H9 (cell line): Measurements from ENCODE around the gene CCN5. TPM values are rescaled to one million over a fixed set of nuclear protein-coding genes. Genes with fewer than 3 reads are reported as not detected.

Source experiments
- DNase-seq: peaks from one replicate; pipeline ENCODE4 v3.0.0-alpha.2; 2017
- H2AFZ ChIP-seq: one replicate; pipeline ENCODE4 v1.6.1; 2013; ENCODE audit warnings: mild to moderate bottlenecking, low read length, control low read depth, moderate library complexity
- H2AK5ac ChIP-seq: 2 replicates; pipeline ENCODE4 v1.6.1; 2013; ENCODE audit warnings: low read length, control low read depth, mixed read lengths; ENCODE audit not compliant: insufficient read length
- H2BK120ac ChIP-seq: one replicate; pipeline ENCODE4 v1.6.1; 2013; ENCODE audit warnings: low read depth, mild to moderate bottlenecking, low read length, control low read depth, inconsistent platforms; ENCODE audit not compliant: poor library complexity, severe bottlenecking
- H2BK12ac ChIP-seq: 2 replicates; pipeline ENCODE4 v1.6.1; 2013; ENCODE audit warnings: low read length, control low read depth, mixed read lengths, low read depth; ENCODE audit not compliant: insufficient read length
- H2BK15ac ChIP-seq: 2 replicates; pipeline ENCODE4 v1.6.1; 2013; ENCODE audit warnings: low read depth, low read length, control low read depth
- H2BK20ac ChIP-seq: one replicate; pipeline ENCODE4 v1.6.1; 2013; ENCODE audit warnings: low read depth, mild to moderate bottlenecking, low read length, control low read depth, inconsistent platforms; ENCODE audit not compliant: poor library complexity, severe bottlenecking
- H2BK5ac ChIP-seq: 2 replicates; pipeline ENCODE4 v1.6.1; 2013; ENCODE audit warnings: low read length, control low read depth, mixed read lengths; ENCODE audit not compliant: insufficient read length
- H3K14ac ChIP-seq: 2 replicates; pipeline ENCODE4 v1.6.1; 2013; ENCODE audit warnings: low read length, control low read depth; ENCODE audit not compliant: insufficient read depth
- H3K18ac ChIP-seq: 2 replicates; pipeline ENCODE4 v1.6.1; 2013; ENCODE audit warnings: low read depth, mild to moderate bottlenecking, mixed read lengths, low read length, control low read depth; ENCODE audit not compliant: insufficient read length
- H3K23ac ChIP-seq: 2 replicates; pipeline ENCODE4 v1.6.1; 2013; ENCODE audit warnings: low read length, control low read depth, mixed read lengths, low read depth; ENCODE audit not compliant: insufficient read length
- H3K23me2 ChIP-seq: 2 replicates; pipeline ENCODE4 v1.6.1; 2013; ENCODE audit warnings: low read depth, mild to moderate bottlenecking, mixed read lengths, low read length, control low read depth; ENCODE audit not compliant: insufficient read length, poor library complexity, severe bottlenecking
- H3K27ac ChIP-seq: 2 replicates; pipeline ENCODE4 v1.5.1; 2013; ENCODE audit warnings: low read length, control low read depth, mixed read lengths, low read depth; ENCODE audit not compliant: insufficient read length
- H3K27me3 ChIP-seq: 2 replicates; pipeline ENCODE4 v1.6.1; 2013; ENCODE audit warnings: low read length, control low read depth, inconsistent platforms; ENCODE audit not compliant: insufficient read depth
- H3K4ac ChIP-seq: 2 replicates; pipeline ENCODE4 v1.6.1; 2013; ENCODE audit warnings: low read depth, mild to moderate bottlenecking, control low read depth, inconsistent platforms, low read length, moderate library complexity
- H3K4me1 ChIP-seq: 2 replicates; pipeline ENCODE4 v1.6.1; 2013; ENCODE audit warnings: low read length, control low read depth, inconsistent platforms; ENCODE audit not compliant: insufficient read depth
- H3K4me2 ChIP-seq: 2 replicates; pipeline ENCODE4 v1.6.1; 2013; ENCODE audit warnings: low read length, control low read depth, mixed read lengths; ENCODE audit not compliant: insufficient read length, insufficient read depth
- H3K56ac ChIP-seq: 2 replicates; pipeline ENCODE4 v1.6.1; 2013; ENCODE audit warnings: low read depth, mild to moderate bottlenecking, mixed read lengths, low read length, control low read depth; ENCODE audit not compliant: insufficient read length
- H3K79me1 ChIP-seq: 2 replicates; pipeline ENCODE4 v1.6.1; 2013; ENCODE audit warnings: low read depth, mild to moderate bottlenecking, moderate library complexity, low read length, control low read depth, inconsistent platforms; ENCODE audit not compliant: insufficient read depth, poor library complexity, severe bottlenecking
- H3K79me2 ChIP-seq: 2 replicates; pipeline ENCODE4 v1.6.1; 2013; ENCODE audit warnings: low read length, control low read depth, inconsistent platforms; ENCODE audit not compliant: insufficient read depth
- H3K9ac ChIP-seq: 2 replicates; pipeline ENCODE4 v1.6.1; 2013; ENCODE audit warnings: low read length, control low read depth, mixed read lengths; ENCODE audit not compliant: insufficient read length; ENCODE audit errors: extremely low read depth
- H3K9me3 ChIP-seq: one replicate; pipeline ENCODE4 v1.6.1; 2013; ENCODE audit warnings: low read depth, low read length, inconsistent platforms; ENCODE audit not compliant: control insufficient read depth
- H3T11ph ChIP-seq: one replicate; pipeline ENCODE4 v1.6.1; 2013; ENCODE audit warnings: mild to moderate bottlenecking, low read length, control low read depth, inconsistent platforms
- H4K20me1 ChIP-seq: one replicate; pipeline ENCODE4 v1.6.1; 2013; ENCODE audit not compliant: control insufficient read depth, insufficient read length, insufficient read depth
- H4K5ac ChIP-seq: 2 replicates; pipeline ENCODE4 v1.6.1; 2013; ENCODE audit warnings: low read depth, mild to moderate bottlenecking, mixed read lengths, low read length, control low read depth; ENCODE audit not compliant: insufficient read length
- H4K8ac ChIP-seq: replicated peaks from 2 replicates; pipeline ENCODE4 v1.6.1; 2013; ENCODE audit warnings: low read length, control low read depth, mixed read lengths, low read depth; ENCODE audit not compliant: insufficient read length
- H4K91ac ChIP-seq: 2 replicates; pipeline ENCODE4 v1.6.1; 2013; ENCODE audit warnings: low read depth, mild to moderate bottlenecking, moderate library complexity, mixed read lengths, low read length, control low read depth; ENCODE audit not compliant: insufficient read length
- H3K27ac Mint-ChIP-seq, 3 experiments: 2 replicates in 2 of 3; 3 replicates in 1 of 3; pipeline ENCODE4 v1.8.0; 2020 to 2021; ENCODE audit warnings: mixed read lengths in 3 of 3, mild to moderate bottlenecking in 1 of 3, moderate library complexity in 1 of 3
- H3K27me3 Mint-ChIP-seq: 2 replicates; pipeline ENCODE4 v1.8.0; 2021; ENCODE audit warnings: low read depth, mild to moderate bottlenecking, moderate library complexity, mixed read lengths
- H3K36me3 Mint-ChIP-seq, 3 experiments: 2 replicates in 2 of 3; 3 replicates in 1 of 3; pipeline ENCODE4 v1.8.0; 2020 to 2021; ENCODE audit warnings: low read depth in 3 of 3, mixed read lengths in 3 of 3; ENCODE audit not compliant: insufficient read depth in 1 of 3
- H3K4me1 Mint-ChIP-seq, 2 experiments: 2 replicates each; pipeline ENCODE4 v1.8.0; 2020; ENCODE audit warnings: mixed read lengths in 2 of 2
- H3K4me3 Mint-ChIP-seq, 2 experiments: 2 replicates in 1 of 2; 3 replicates in 1 of 2; pipeline ENCODE4 v1.8.0; 2020 to 2021; ENCODE audit warnings: mild to moderate bottlenecking in 2 of 2, mixed read lengths in 2 of 2, moderate library complexity in 1 of 2
- H3K9me3 Mint-ChIP-seq, 2 experiments: 2 replicates in 1 of 2; 3 replicates in 1 of 2; pipeline ENCODE4 v1.8.0; 2020; ENCODE audit warnings: mild to moderate bottlenecking in 2 of 2, mixed read lengths in 2 of 2, moderate library complexity in 1 of 2
- WGBS: extraction: QIAGEN DNeasy Blood & Tissue Kit; methylation state at CpG from one replicate; pipeline ENCODE4 v1.1.7; 2013; ENCODE audit warnings: missing lambda C conversion rate, low lambda C conversion rate, mixed read lengths; ENCODE audit not compliant: insufficient read length; ENCODE audit errors: extremely low coverage; 5-methylcytosine and 5-hydroxymethylcytosine counted together
- total RNA-seq: library from RNA; stranded (reverse); gene quantifications from 2 replicates; pipeline ENCODE4 v1.2.1, GENCODE V29; 2021
- TF ChIP-seq, protein P1 (sequence below): fragments of 200-600 bp; sonication (generic); conservative IDR thresholded peaks from 3 replicates; pipeline ENCODE4 v1.8.0; 2021; ENCODE audit warnings: antibody characterized with exemption, mild to moderate bottlenecking

CCN5 gene
- total RNA-seq, 1 experiment from 2014 or later: not detected

DNA sequence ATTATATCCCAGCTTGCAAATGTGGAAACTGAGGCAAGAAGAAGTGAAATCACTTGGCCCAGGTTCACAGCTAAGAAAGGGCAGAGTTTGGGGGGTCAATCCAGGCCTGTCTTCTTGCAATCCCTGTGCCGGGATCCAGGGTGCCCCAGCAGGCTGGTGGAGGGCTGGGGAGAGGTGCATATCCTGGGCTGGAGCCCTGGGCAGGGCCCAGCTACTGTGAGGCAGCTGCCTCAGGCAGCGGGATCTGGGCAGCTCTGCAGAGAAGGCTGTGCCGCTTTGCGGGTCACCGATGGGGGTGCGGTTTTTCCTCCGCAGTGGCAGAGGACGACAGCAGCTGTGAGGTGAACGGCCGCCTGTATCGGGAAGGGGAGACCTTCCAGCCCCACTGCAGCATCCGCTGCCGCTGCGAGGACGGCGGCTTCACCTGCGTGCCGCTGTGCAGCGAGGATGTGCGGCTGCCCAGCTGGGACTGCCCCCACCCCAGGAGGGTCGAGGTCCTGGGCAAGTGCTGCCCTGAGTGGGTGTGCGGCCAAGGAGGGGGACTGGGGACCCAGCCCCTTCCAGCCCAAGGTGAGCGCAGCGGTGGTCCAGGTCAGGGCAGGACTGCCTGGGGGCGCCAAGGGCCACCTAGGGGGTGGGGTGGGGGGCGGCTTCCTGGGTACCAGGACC is 9.4 kb downstream of the CCN5 start:
- Histone ChIP-seq H3K9ac (no peak overlapping the region), H4K5ac (no peak overlapping the region), H3K9me3 (no peaks in the 10 kb centered on the region), H2AFZ (no peak overlapping the region), H2AK5ac (no peak overlapping the region), H3K4ac (no peak overlapping the region), H2BK120ac (no peak overlapping the region), H3K27me3 (no peaks in the 10 kb centered on the region), H2BK12ac (no peak overlapping the region), H3K4me2 (no peak overlapping the region), H2BK20ac (no peak overlapping the region), H4K20me1 (no peaks in the 10 kb centered on the region), H3K27ac (no peak overlapping the region), H3K14ac (no peak overlapping the region; the same call in 1 of the 2 replicates), H3K79me1 (no peaks in the 10 kb centered on the region), H3K23me2 (no peaks in the 10 kb centered on the region), H3K79me2 (no peaks in the 10 kb centered on the region), H2BK5ac (no peak overlapping the region), H4K91ac (no peak overlapping the region), H3K18ac (no peak overlapping the region), H4K8ac (no peak overlapping the region), H2BK15ac (no peak overlapping the region), H3K23ac (no peak overlapping the region), H3K56ac (no peak overlapping the region), H3T11ph (no peak overlapping the region), H3K4me1 (no peaks in the 10 kb centered on the region; the same call in 1 of the 2 replicates)
- H3K4me1 Mint-ChIP-seq: peaks cover 24 to 34% of the 10 kb centered on the region in 2 experiments
- TF ChIP-seq, protein P1, sequence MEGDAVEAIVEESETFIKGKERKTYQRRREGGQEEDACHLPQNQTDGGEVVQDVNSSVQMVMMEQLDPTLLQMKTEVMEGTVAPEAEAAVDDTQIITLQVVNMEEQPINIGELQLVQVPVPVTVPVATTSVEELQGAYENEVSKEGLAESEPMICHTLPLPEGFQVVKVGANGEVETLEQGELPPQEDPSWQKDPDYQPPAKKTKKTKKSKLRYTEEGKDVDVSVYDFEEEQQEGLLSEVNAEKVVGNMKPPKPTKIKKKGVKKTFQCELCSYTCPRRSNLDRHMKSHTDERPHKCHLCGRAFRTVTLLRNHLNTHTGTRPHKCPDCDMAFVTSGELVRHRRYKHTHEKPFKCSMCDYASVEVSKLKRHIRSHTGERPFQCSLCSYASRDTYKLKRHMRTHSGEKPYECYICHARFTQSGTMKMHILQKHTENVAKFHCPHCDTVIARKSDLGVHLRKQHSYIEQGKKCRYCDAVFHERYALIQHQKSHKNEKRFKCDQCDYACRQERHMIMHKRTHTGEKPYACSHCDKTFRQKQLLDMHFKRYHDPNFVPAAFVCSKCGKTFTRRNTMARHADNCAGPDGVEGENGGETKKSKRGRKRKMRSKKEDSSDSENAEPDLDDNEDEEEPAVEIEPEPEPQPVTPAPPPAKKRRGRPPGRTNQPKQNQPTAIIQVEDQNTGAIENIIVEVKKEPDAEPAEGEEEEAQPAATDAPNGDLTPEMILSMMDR: no peak
- H3K27ac Mint-ChIP-seq: no peak overlapping the region
- DNase-seq: no peak
- H3K27me3 Mint-ChIP-seq: no peaks in the 10 kb centered on the region
- no peaks in the 10 kb centered on the region for H3K9me3 Mint-ChIP-seq
- WGBS: no CpG with 5 or more reads among the region's 26 CpGs
- H3K4me3 Mint-ChIP-seq: no peak overlapping the region
- H3K36me3 Mint-ChIP-seq: no peaks in the 10 kb centered on the region
